GM12891 (cell line): Measurements from ENCODE around the gene CDH4.

Source experiments
- DNase-seq: peaks from one replicate; pipeline ENCODE4 v3.0.0; 2011; ENCODE audit warnings: low spot score; ENCODE audit not compliant: insufficient read length
- FAIRE-seq: peaks from 2 replicates; lab custom pipeline; 2011; peaks lifted over from hg19 to GRCh38; lab: Jason Lieb, UNC
- PAX5 ChIP-seq: IDR thresholded peaks from 2 replicates; pipeline ENCODE4 v1.6.1; 2011; ENCODE audit warnings: low read length, moderate library complexity, mild to moderate bottlenecking; ENCODE audit not compliant: insufficient read depth, severe bottlenecking
- POLR2A ChIP-seq: IDR thresholded peaks from 2 replicates; pipeline ENCODE4 v1.6.1; 2011; ENCODE audit warnings: low read depth, low read length, control low read depth
- POLR2AphosphoS5 ChIP-seq: IDR thresholded peaks from 2 replicates; pipeline ENCODE4 v1.6.1; 2011; ENCODE audit warnings: low read depth, low read length, control low read depth
- POU2F2 ChIP-seq: IDR thresholded peaks from 2 replicates; pipeline ENCODE4 v1.6.1; 2011; ENCODE audit warnings: low read depth, mild to moderate bottlenecking, control low read depth, low read length, moderate library complexity
- SPI1 ChIP-seq: IDR thresholded peaks from 2 replicates; pipeline ENCODE4 v1.6.1; 2011; ENCODE audit warnings: low read depth, low read length, control low read depth
- TAF1 ChIP-seq: IDR thresholded peaks from 2 replicates; pipeline ENCODE4 v1.6.1; 2011; ENCODE audit warnings: low read depth, low read length, control low read depth

Gene CDH4

GRCh38 chr20:61429458-61430227 is 177.6 kb downstream of the CDH4 start:
- TF ChIP-seq PAX5 (no peak), POLR2A (no peak), POLR2AphosphoS5 (no peak), TAF1 (no peak)
- FAIRE-seq (no peak), DNase-seq (no peak)

GRCh38 chr20:61430228-61430624 is 178.2 kb downstream of the CDH4 start:
- TF ChIP-seq PAX5 (no peak), TAF1 (no peak), POLR2AphosphoS5 (no peak), POLR2A (no peak), SPI1 (no peak), POU2F2 (no peak)
- DNase-seq (no peak), FAIRE-seq (no peak)

GRCh38 chr20:61433176-61433575 is 181.1 kb downstream of the CDH4 start:
- no peak for FAIRE-seq
- no peak for DNase-seq
- TF ChIP-seq POLR2A (no peak), SPI1 (no peak)

GRCh38 chr20:61433816-61434215 is 181.8 kb downstream of the CDH4 start:
- TF ChIP-seq POLR2A = no peak
- TF ChIP-seq POLR2AphosphoS5 = no peak
- no peak for TF ChIP-seq SPI1
- no peak for TF ChIP-seq PAX5
- TF ChIP-seq TAF1 = no peak
- TF ChIP-seq POU2F2 = no peak
- DNase-seq = no peak
- no peak for FAIRE-seq

- DNase-seq (no peak), FAIRE-seq (no peak)
- no peak for TF ChIP-seq POU2F2
- TF ChIP-seq POLR2A = no peak
- TF ChIP-seq TAF1 = no peak
- no peak for TF ChIP-seq PAX5
- no peak for TF ChIP-seq POLR2AphosphoS5
- no peak for TF ChIP-seq SPI1
Observed at GRCh38 chr20:61434341-61434781, 182.3 kb downstream of the CDH4 start.

GRCh38 chr20:61435184-61435822 is 183.2 kb downstream of the CDH4 start:
- no peak for FAIRE-seq
- no peak for DNase-seq
- TF ChIP-seq PAX5 = no peak
- no peak for TF ChIP-seq POLR2AphosphoS5
- TF ChIP-seq TAF1 = no peak
- TF ChIP-seq POLR2A = no peak
- no peak for TF ChIP-seq SPI1
- no peak for TF ChIP-seq POU2F2

- no peak for FAIRE-seq
Observed at GRCh38 chr20:61435823-61436220, 183.8 kb downstream of the CDH4 start.

GRCh38 chr20:61436283-61436666 is 184.2 kb downstream of the CDH4 start:
- TF ChIP-seq TAF1 (no peak), POLR2A (no peak), POLR2AphosphoS5 (no peak), PAX5 (no peak), SPI1 (no peak), POU2F2 (no peak)
- no peak for DNase-seq
- FAIRE-seq = no peak

More at GRCh38 chr20:61435823-61436220, 183.8 kb downstream of the CDH4 start:
- no peak for DNase-seq
- TF ChIP-seq TAF1 (no peak), SPI1 (no peak), POLR2AphosphoS5 (no peak), POLR2A (no peak), PAX5 (no peak), POU2F2 (no peak)

GRCh38 chr20:61436667-61437279 is 184.7 kb downstream of the CDH4 start:
- TF ChIP-seq POLR2A (no peak), POU2F2 (no peak), SPI1 (no peak), TAF1 (no peak), POLR2AphosphoS5 (no peak), PAX5 (no peak)
- FAIRE-seq (no peak), DNase-seq (no peak)
